ENCODE results near the gene SAA4.
"Not testable (repeated sequence)": the region's sequence is repeated elsewhere in the genome, so short reads cannot be mapped to it uniquely, and the experiment has no call there.

Gene SAA4

GRCh38 chr11:18253233-18253632, 16.6 kb upstream of the SAA4 start:
- H3K27me3 ChIP-seq (ENCODE audit: control insufficient read depth, low read length), result peaks cover 8% of the 10 kb centered on the region
- no peaks in the 10 kb centered on the region for H3K9me2 ChIP-seq (replicated peaks; ENCODE audit: control insufficient read depth, low read length)
- no peak for TF ChIP-seq EZH2phosphoT487 (IDR thresholded peaks at IDR 0.05; ENCODE audit: borderline replicate concordance, low read length)
- no peak overlapping the region for H3K4me2 ChIP-seq (ENCODE audit: low read length)
- H3K36me3 ChIP-seq (ENCODE audit: control insufficient read depth, low read length), result no peaks in the 10 kb centered on the region
- no peaks in the 10 kb centered on the region for H3K4me1 ChIP-seq (ENCODE audit: control insufficient read depth, low read length)
- no peaks in the 10 kb centered on the region for H3K79me2 ChIP-seq (ENCODE audit: control insufficient read depth, low read length)
- H3K27ac ChIP-seq (ENCODE audit: low read depth, low read length), result no peak overlapping the region
- no peaks in the 10 kb centered on the region for H3K9me3 ChIP-seq (ENCODE audit: control insufficient read depth, insufficient read depth, low read length)
- no peak overlapping the region for H3K4me3 ChIP-seq (ENCODE audit: low read length)
- H3F3A ChIP-seq (ENCODE audit: control insufficient read depth, insufficient read depth), result no peaks in the 10 kb centered on the region
- no peaks in the 10 kb centered on the region for H4K20me1 ChIP-seq (ENCODE audit: control insufficient read depth, insufficient read depth, low read depth, low read length)

DNA sequence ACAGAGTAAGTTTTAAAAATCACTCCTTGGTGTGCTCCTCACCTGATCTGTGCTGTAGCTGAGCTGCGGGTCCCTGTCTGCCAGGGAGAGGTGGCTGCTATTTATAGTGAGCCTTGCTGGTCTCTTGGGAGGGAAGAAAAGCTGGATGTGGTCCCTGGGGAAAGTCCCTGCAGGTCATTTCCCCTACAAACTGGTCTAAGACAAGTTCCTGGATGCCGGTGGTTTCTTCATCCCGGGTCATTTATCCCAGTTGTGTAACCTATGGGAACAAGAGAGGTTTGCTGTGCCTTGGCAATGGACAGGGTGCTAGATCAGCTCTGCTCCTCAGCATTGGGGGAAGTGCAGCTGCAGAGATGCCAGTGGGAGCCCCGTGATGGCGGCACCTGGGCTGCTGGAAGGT, 12.0 kb upstream of the SAA4 start, which contains the start of gene SAA2:
Gene SAA2, minus strand, starts transcription at position 108 of the 400 bp plus-strand sequence. CDS start 657 bp downstream, outside the sequence.
- H3K9me3 ChIP-seq (ENCODE audit: control insufficient read depth, insufficient read depth, low read length), result no peaks in the 10 kb centered on the region
- H3K4me3 ChIP-seq (ENCODE audit: low read length), result no peak within 1 kb of the TSS
- 0 out of 2 replicates have a peak, but pooled peaks cover 2% of the 10 kb centered on the region for H3K27me3 ChIP-seq (ENCODE audit: control insufficient read depth, low read length)
- H3K27ac ChIP-seq (ENCODE audit: low read depth, low read length), result no peak within 1 kb of the TSS
- H4K20me1 ChIP-seq (ENCODE audit: control insufficient read depth, insufficient read depth, low read depth, low read length), result no peaks in the 10 kb centered on the region
- H3K4me2 ChIP-seq (ENCODE audit: low read length), result no peak within 1 kb of the TSS
- H3K4me1 ChIP-seq (ENCODE audit: control insufficient read depth, low read length), result 0 out of 2 replicates have a peak, but pooled peaks cover 2% of the 10 kb centered on the region
- no peaks in the 10 kb centered on the region for H3K9me2 ChIP-seq (replicated peaks; ENCODE audit: control insufficient read depth, low read length)
- TF ChIP-seq EZH2phosphoT487 (IDR thresholded peaks at IDR 0.05; ENCODE audit: borderline replicate concordance, low read length), result no peak
- TF ChIP-seq CTCF (IDR thresholded peaks at IDR 0.05; ENCODE audit: low read depth, low read length, poor library complexity, severe bottlenecking), result no peak
- H3K36me3 ChIP-seq (ENCODE audit: control insufficient read depth, low read length), result no peaks in the 10 kb centered on the region
- H3K79me2 ChIP-seq (ENCODE audit: control insufficient read depth, low read length), result no peaks in the 10 kb centered on the region
- H3F3A ChIP-seq (ENCODE audit: control insufficient read depth, insufficient read depth), result no peaks in the 10 kb centered on the region

DNA sequence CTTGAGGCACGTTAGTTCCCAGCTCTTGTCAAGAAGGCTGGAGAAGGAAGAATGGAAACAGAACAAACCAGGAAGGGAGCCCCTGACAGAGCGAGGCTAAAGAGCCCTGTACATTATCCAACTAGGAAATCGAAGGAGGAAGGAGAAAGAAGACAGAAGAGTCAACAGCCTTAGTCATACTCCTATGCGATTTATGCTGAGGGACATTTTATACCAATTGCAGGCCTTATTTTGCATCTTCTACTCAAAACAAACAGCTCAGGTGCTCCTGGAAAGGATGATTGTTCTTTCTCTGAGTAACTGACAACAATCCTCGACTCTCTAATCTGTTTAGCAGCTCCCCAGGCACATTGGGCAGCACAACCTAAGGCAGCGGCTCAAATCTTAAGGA, 10.6 kb upstream of the SAA4 start:
- not testable (repeated sequence) for H3F3A ChIP-seq (ENCODE audit: control insufficient read depth, insufficient read depth); H3K27me3 ChIP-seq (ENCODE audit: control insufficient read depth, low read length); H3K9me3 ChIP-seq (ENCODE audit: control insufficient read depth, insufficient read depth, low read length); H3K4me1 ChIP-seq (ENCODE audit: control insufficient read depth, low read length); H3K27ac ChIP-seq (ENCODE audit: low read depth, low read length); H3K79me2 ChIP-seq (ENCODE audit: control insufficient read depth, low read length); H3K36me3 ChIP-seq (ENCODE audit: control insufficient read depth, low read length); H3K9me2 ChIP-seq (replicated peaks; ENCODE audit: control insufficient read depth, low read length); H3K4me2 ChIP-seq (ENCODE audit: low read length); H3K4me3 ChIP-seq (ENCODE audit: low read length); H4K20me1 ChIP-seq (ENCODE audit: control insufficient read depth, insufficient read depth, low read depth, low read length)

GRCh38 chr11:18246379-18247190, 10.0 kb upstream of the SAA4 start:
- not testable (repeated sequence) for H3K4me3 ChIP-seq (ENCODE audit: low read length); H3K9me2 ChIP-seq (replicated peaks; ENCODE audit: control insufficient read depth, low read length); H3K9me3 ChIP-seq (ENCODE audit: control insufficient read depth, insufficient read depth, low read length); H4K20me1 ChIP-seq (ENCODE audit: control insufficient read depth, insufficient read depth, low read depth, low read length); H3F3A ChIP-seq (ENCODE audit: control insufficient read depth, insufficient read depth); H3K79me2 ChIP-seq (ENCODE audit: control insufficient read depth, low read length); H3K27ac ChIP-seq (ENCODE audit: low read depth, low read length); H3K36me3 ChIP-seq (ENCODE audit: control insufficient read depth, low read length); H3K4me1 ChIP-seq (ENCODE audit: control insufficient read depth, low read length); H3K27me3 ChIP-seq (ENCODE audit: control insufficient read depth, low read length); H3K4me2 ChIP-seq (ENCODE audit: low read length)

GRCh38 chr11:18245396-18245795, 8.8 kb upstream of the SAA4 start:
- H3K4me2 ChIP-seq (ENCODE audit: low read length), result no peak overlapping the region
- no peak overlapping the region for H3K4me3 ChIP-seq (ENCODE audit: low read length)
- H3K9me2 ChIP-seq (replicated peaks; ENCODE audit: control insufficient read depth, low read length), result no peaks in the 10 kb centered on the region
- 0 out of 2 replicates have a peak, but pooled peaks cover 2% of the 10 kb centered on the region for H3K4me1 ChIP-seq (ENCODE audit: control insufficient read depth, low read length)
- no peaks in the 10 kb centered on the region for H3K79me2 ChIP-seq (ENCODE audit: control insufficient read depth, low read length)
- no peaks in the 10 kb centered on the region for H3K9me3 ChIP-seq (ENCODE audit: control insufficient read depth, insufficient read depth, low read length)
- no peaks in the 10 kb centered on the region for H4K20me1 ChIP-seq (ENCODE audit: control insufficient read depth, insufficient read depth, low read depth, low read length)
- TF ChIP-seq EZH2phosphoT487 (IDR thresholded peaks at IDR 0.05; ENCODE audit: borderline replicate concordance, low read length), result no peak
- no peak for TF ChIP-seq CTCF (IDR thresholded peaks at IDR 0.05; ENCODE audit: low read depth, low read length, poor library complexity, severe bottlenecking)
- H3K27me3 ChIP-seq (ENCODE audit: control insufficient read depth, low read length), result 0 out of 2 replicates have a peak, but pooled peaks cover 2% of the 10 kb centered on the region
- no peaks in the 10 kb centered on the region for H3F3A ChIP-seq (ENCODE audit: control insufficient read depth, insufficient read depth)
- H3K27ac ChIP-seq (ENCODE audit: low read depth, low read length), result no peak overlapping the region
- H3K36me3 ChIP-seq (ENCODE audit: control insufficient read depth, low read length), result no peaks in the 10 kb centered on the region
